OCI-LY7 (cell line): Measurements from ENCODE around the gene DHCR24. TPM values are rescaled to one million over a fixed set of nuclear protein-coding genes. Genes with fewer than 3 reads are reported as not detected.
A peak's percentile ranks its signal among the peaks of the same experiment; 100 is the strongest.

ENCODE experiments used
- BruUV-seq: library from RNA; stranded (reverse); fragments of 400-500 nt; replicated peaks from 2 replicates; lab custom pipeline; 2021; lab: Mats Ljungman, UMichigan
- CTCF ChIA-PET: fragments of 300-600 bp; sonication (Branson Sonifier 250); formaldehyde crosslinking; loops from one replicate; lab custom pipeline; 2022; ENCODE audit warnings: antibody characterized with exemption; ENCODE audit not compliant: unreplicated experiment; lab: Charles Lee
- POLR2A ChIA-PET: fragments of 300-600 bp; sonication (Branson Sonifier 250); formaldehyde crosslinking; loops from one replicate; lab custom pipeline; 2022; ENCODE audit warnings: antibody characterized with exemption; lab: Charles Lee
- DNase-seq: peaks from one replicate; pipeline ENCODE4 v3.0.0-alpha.2; 2015; ENCODE audit warnings: low spot score
- H2AFZ ChIP-seq: fragments of 200-600 bp; sonication (generic), shearing (Covaris generic); 2 replicates; pipeline ENCODE4 v1.6.1; 2014; ENCODE audit warnings: mild to moderate bottlenecking, antibody characterized with exemption, low read length, moderate library complexity
- H3K27ac ChIP-seq: fragments of 200-600 bp; sonication (generic); 2 replicates; pipeline ENCODE4 v1.5.1; 2014; ENCODE audit warnings: mixed run types, low read depth, mild to moderate bottlenecking, moderate library complexity, low read length, inconsistent platforms; ENCODE audit not compliant: poor library complexity, severe bottlenecking
- H3K36me3 ChIP-seq: fragments of 200-600 bp; sonication (generic); 2 replicates; pipeline ENCODE4 v1.6.1; 2014; ENCODE audit warnings: mild to moderate bottlenecking, antibody characterized with exemption, low read length, moderate library complexity, mixed read lengths; ENCODE audit not compliant: insufficient read depth
- H3K4me1 ChIP-seq: fragments of 200-600 bp; sonication (generic); 2 replicates; pipeline ENCODE4 v1.5.1; 2014; ENCODE audit warnings: mild to moderate bottlenecking, low read length; ENCODE audit not compliant: insufficient read depth, poor library complexity, severe bottlenecking
- H3K4me2 ChIP-seq: fragments of 200-600 bp; sonication (generic); 2 replicates; pipeline ENCODE4 v1.6.1; 2014; ENCODE audit warnings: mild to moderate bottlenecking, low read length
- H3K4me3 ChIP-seq: fragments of 200-600 bp; sonication (generic); 2 replicates; pipeline ENCODE4 v1.5.1; 2014; ENCODE audit warnings: mild to moderate bottlenecking, low read depth, low read length; ENCODE audit not compliant: poor library complexity, severe bottlenecking
- H3K79me2 ChIP-seq: fragments of 200-600 bp; sonication (generic); 2 replicates; pipeline ENCODE4 v1.6.1; 2016; ENCODE audit warnings: low read depth, mild to moderate bottlenecking, low read length, moderate library complexity, mixed read lengths; ENCODE audit not compliant: insufficient read depth
- H3K9me2 ChIP-seq: fragments of 200-600 bp; sonication (generic); 2 replicates; pipeline ENCODE4 v1.6.1; 2016; ENCODE audit warnings: mild to moderate bottlenecking, low read length, mixed read lengths; ENCODE audit not compliant: insufficient read depth
- H3K9me3 ChIP-seq: fragments of 200-600 bp; sonication (generic); 2 replicates; pipeline ENCODE4 v1.6.1; 2014; ENCODE audit warnings: mild to moderate bottlenecking, mixed run types, low read length, mixed read lengths
- H4K20me1 ChIP-seq: fragments of 200-600 bp; sonication (generic); 2 replicates; pipeline ENCODE4 v1.6.1; 2014; ENCODE audit warnings: mild to moderate bottlenecking, antibody characterized with exemption, low read length, moderate library complexity, mixed read lengths; ENCODE audit not compliant: insufficient read depth
- CTCF ChIP-seq: fragments of 200-600 bp; sonication (generic); conservative IDR thresholded peaks from 2 replicates; pipeline ENCODE4 v1.5.1; 2014; ENCODE audit warnings: mild to moderate bottlenecking, antibody characterized with exemption, low read length, moderate library complexity, mixed read lengths
- EZH2phosphoT487 ChIP-seq: fragments of 200-600 bp; sonication (generic); IDR thresholded peaks from 2 replicates; pipeline ENCODE4 v1.6.1; 2018; ENCODE audit warnings: low read depth, borderline replicate concordance, mild to moderate bottlenecking, mixed run types, antibody characterized with exemption, low read length, moderate library complexity, mixed read lengths
- intact Hi-C: fragments of 100-400 bp; cut with micrococcal nuclease; formaldehyde crosslinking; loops from one replicate; pipeline ENCODE4 v1.10.0; 2022; ENCODE audit not compliant: unreplicated experiment
- total RNA-seq, 2 experiments: library from RNA; depleted of rRNA in 1 of 2; stranded (reverse); fragments of >200 nt in 1 of 2; shearing (Covaris generic) in 1 of 2; gene quantifications; 2 replicates each; pipeline ENCODE4 v1.2.3, GENCODE V29; 2014 to 2022

Gene DHCR24
- total RNA-seq, 2 experiments from 2014 or later = 45.7 to 93.6 TPM

- no peak for DNase-seq
- no TSS peak for BruUV-seq
- no peaks in the 10 kb centered on the region for H4K20me1 ChIP-seq
- no peak overlapping the region for H3K4me2 ChIP-seq
- H3K4me3 ChIP-seq = no peak overlapping the region
- no peaks in the 10 kb centered on the region for H3K9me2 ChIP-seq
- no peak overlapping the region for H3K27ac ChIP-seq
- H3K4me1 ChIP-seq = no peaks in the 10 kb centered on the region
- H3K9me3 ChIP-seq = no peaks in the 10 kb centered on the region
- H3K36me3 ChIP-seq = no peaks in the 10 kb centered on the region
- POLR2A ChIA-PET = interaction anchor here (0.5 kb wide), 1 partner anchor 606 kb away, joined by 3 read pairs; no protein-coding TSS in a partner anchor
- no peaks in the 10 kb centered on the region for H3K79me2 ChIP-seq
- CTCF ChIA-PET = no interaction called here
- no peak for TF ChIP-seq EZH2phosphoT487
- no peak for TF ChIP-seq CTCF
- no peak overlapping the region for H2AFZ ChIP-seq
- intact Hi-C loops = no loop called here
Measured at GRCh38 chr1:54803761-54804470, 83.1 kb downstream of the DHCR24 start.

- TF ChIP-seq EZH2phosphoT487 (no peak), CTCF (peak; percentile 66)
- intact Hi-C loops = no loop called here
- CTCF ChIA-PET = no interaction called here
- H3K4me3 ChIP-seq = no peak within 1 kb of the TSS
- H3K4me2 ChIP-seq = peak within 1 kb of the TSS; percentile 28; the same call in 1 of the 2 replicates
- no peaks in the 10 kb centered on the region for H3K79me2 ChIP-seq
- H3K36me3 ChIP-seq = no peaks in the 10 kb centered on the region
- H4K20me1 ChIP-seq = no peaks in the 10 kb centered on the region
- no peak within 1 kb of the TSS for H3K27ac ChIP-seq
- 0 out of 2 replicates have a peak within 1 kb of the TSS, but pooled peaks have one; percentile 39 for H2AFZ ChIP-seq
- H3K9me2 ChIP-seq = no peaks in the 10 kb centered on the region
- DNase-seq = peak; percentile 17
- no peaks in the 10 kb centered on the region for H3K9me3 ChIP-seq
- H3K4me1 ChIP-seq = no peaks in the 10 kb centered on the region
- POLR2A ChIA-PET = interaction anchor here (0.6 kb wide), 1 partner anchor 69 kb away, joined by 3 read pairs; no protein-coding TSS in a partner anchor
- BruUV-seq = no TSS peak
Measured at GRCh38 chr1:54800899-54801759, 85.9 kb downstream of the DHCR24 start, which contains the start of gene TTC22. Gene TTC22, minus strand, starts transcription at chr1:54801323. Its CDS starts 160 bp downstream, at chr1:54801163.
